ENCODE results near the gene SAV1.
"Not testable (repeated sequence)": the region's sequence is repeated elsewhere in the genome, so short reads cannot be mapped to it uniquely, and the experiment has no call there.

Gene SAV1

GRCh38 chr14:50664579-50664978, 3.5 kb downstream of the SAV1 start:
- not testable (repeated sequence) for DNase-seq

GRCh38 chr14:50659327-50659974, 8.7 kb downstream of the SAV1 start:
- DNase-seq: no peak

- DNase-seq: no peak
Measured at GRCh38 chr14:50658203-50658602, 9.9 kb downstream of the SAV1 start.

GRCh38 chr14:50657753-50658152, 10.4 kb downstream of the SAV1 start:
- DNase-seq: no peak

GRCh38 chr14:50656776-50657175, 11.3 kb downstream of the SAV1 start:
- no peak for DNase-seq

- no peak for DNase-seq
Measured at GRCh38 chr14:50649691-50650090, 18.4 kb downstream of the SAV1 start.

- no peak for DNase-seq
Measured at GRCh38 chr14:50647753-50648152, 20.4 kb downstream of the SAV1 start.

- DNase-seq: no peak
Measured at GRCh38 chr14:50647282-50647681, 20.8 kb downstream of the SAV1 start.

GRCh38 chr14:50635141-50635540, 33.0 kb downstream of the SAV1 start:
- no peak for DNase-seq

- no peak for DNase-seq
Measured at GRCh38 chr14:50633954-50634353, 34.2 kb downstream of the SAV1 start.

GRCh38 chr14:50631408-50631821, 36.7 kb downstream of the SAV1 start:
- no peak for DNase-seq

GRCh38 chr14:50624947-50625346, 43.2 kb downstream of the SAV1 start:
- not testable (repeated sequence) for DNase-seq

- DNase-seq: no peak
Measured at GRCh38 chr14:50624447-50624846, 43.7 kb downstream of the SAV1 start.

- no peak for DNase-seq
Measured at GRCh38 chr14:50622978-50623377, 45.1 kb downstream of the SAV1 start.

GRCh38 chr14:50620341-50620740, 47.8 kb downstream of the SAV1 start:
- DNase-seq: no peak

GRCh38 chr14:50619569-50620141, 48.5 kb downstream of the SAV1 start:
- DNase-seq: no peak

GRCh38 chr14:50616275-50616674, 51.8 kb downstream of the SAV1 start:
- no peak for DNase-seq

GRCh38 chr14:50615552-50615951, 52.6 kb downstream of the SAV1 start:
- no peak for DNase-seq

- DNase-seq: no peak
Measured at GRCh38 chr14:50615056-50615455, 53.0 kb downstream of the SAV1 start.

- DNase-seq: no peak
Measured at GRCh38 chr14:50612806-50613205, 55.3 kb downstream of the SAV1 start.

GRCh38 chr14:50610465-50610864, 57.6 kb downstream of the SAV1 start:
- no peak for DNase-seq

GRCh38 chr14:50608302-50608851, 59.7 kb downstream of the SAV1 start:
- no peak for DNase-seq

- DNase-seq: no peak
Measured at GRCh38 chr14:50607761-50608160, 60.3 kb downstream of the SAV1 start.

GRCh38 chr14:50607181-50607580, 60.9 kb downstream of the SAV1 start:
- no peak for DNase-seq

- no peak for DNase-seq
Measured at GRCh38 chr14:50606468-50606867, 61.6 kb downstream of the SAV1 start.

Data from NCI-H187 treated with DMSO at 0.1 percent for 48 hours (cell line).